NCI-H146 treated with DMSO at 0.1 percent for 48 hours (cell line): ENCODE measurements around the gene THEMIS.
"Not testable (repeated sequence)": the region's sequence is repeated elsewhere in the genome, so short reads cannot be mapped to it uniquely, and the experiment has no call there.

Source experiments
- DNase-seq: peaks from one replicate; lab custom pipeline; 2025; ENCODE audit not compliant: unreplicated experiment; lab: John Stamatoyannopoulos, UW

THEMIS gene

GRCh38 chr6:127738423-127738822, 162.4 kb downstream of the THEMIS start:
- DNase-seq, result no peak

GRCh38 chr6:127737768-127738167, 163.1 kb downstream of the THEMIS start:
- no peak for DNase-seq

- peak; percentile 94 for DNase-seq
Observed at GRCh38 chr6:127737009-127737486, 163.8 kb downstream of the THEMIS start.

- DNase-seq, result no peak
Observed at GRCh38 chr6:127732927-127733326, 167.9 kb downstream of the THEMIS start.

- DNase-seq, result no peak
Observed at GRCh38 chr6:127727260-127727953, 173.5 kb downstream of the THEMIS start.

GRCh38 chr6:127725821-127726220, 175.0 kb downstream of the THEMIS start:
- DNase-seq, result no peak

GRCh38 chr6:127718694-127719093, 182.2 kb downstream of the THEMIS start:
- no peak for DNase-seq

- DNase-seq, result no peak
Observed at GRCh38 chr6:127717384-127717783, 183.5 kb downstream of the THEMIS start.

- no peak for DNase-seq
Observed at GRCh38 chr6:127716465-127716864, 184.4 kb downstream of the THEMIS start.

GRCh38 chr6:127710668-127711067, 190.2 kb downstream of the THEMIS start:
- DNase-seq, result no peak

GRCh38 chr6:127706216-127706615, 194.6 kb downstream of the THEMIS start:
- DNase-seq, result no peak

GRCh38 chr6:127695108-127695507, 205.8 kb downstream of the THEMIS start:
- no peak for DNase-seq

- DNase-seq, result no peak
Observed at GRCh38 chr6:127691146-127691545, 209.7 kb downstream of the THEMIS start.

- no peak for DNase-seq
Observed at GRCh38 chr6:127690588-127690987, 210.3 kb downstream of the THEMIS start.

- peak; percentile 30 for DNase-seq
Observed at GRCh38 chr6:127690092-127690491, 210.8 kb downstream of the THEMIS start.

GRCh38 chr6:127687490-127687889, 213.4 kb downstream of the THEMIS start:
- DNase-seq, result not testable (repeated sequence)

- no peak for DNase-seq
Observed at GRCh38 chr6:127686084-127686483, 214.8 kb downstream of the THEMIS start.

- no peak for DNase-seq
Observed at GRCh38 chr6:127684501-127684900, 216.4 kb downstream of the THEMIS start.
